GM13976 (cell line): ENCODE results near the gene CFAP74.

Source experiments
- DNase-seq: peaks from one replicate; pipeline ENCODE4 v3.0.0; 2012; ENCODE audit warnings: low spot score
- CTCF ChIP-seq: IDR thresholded peaks from 2 replicates; pipeline ENCODE4 v1.5.1; 2012; ENCODE audit warnings: borderline replicate concordance, mild to moderate bottlenecking; ENCODE audit not compliant: insufficient read depth; ENCODE audit errors: extremely low read depth, missing control alignments, control extremely low read depth
- in situ Hi-C: fragments of 300-500 bp; cut with MboI; formaldehyde crosslinking; loops from one replicate; pipeline ENCODE4 v1.12.0; 2022; ENCODE audit warnings: low sequenced_read_pairs, mixed read lengths, inconsistent platforms; ENCODE audit not compliant: unreplicated experiment

CFAP74 gene

GRCh38 chr1:2021550-2021949, 18.0 kb upstream of the CFAP74 start:
- in situ Hi-C loops: no loop called here
- DNase-seq: no peak
- no peak for TF ChIP-seq CTCF

GRCh38 chr1:2020310-2020655, 16.7 kb upstream of the CFAP74 start:
- no peak for DNase-seq
- in situ Hi-C loops: no loop called here
- no peak for TF ChIP-seq CTCF

DNA sequence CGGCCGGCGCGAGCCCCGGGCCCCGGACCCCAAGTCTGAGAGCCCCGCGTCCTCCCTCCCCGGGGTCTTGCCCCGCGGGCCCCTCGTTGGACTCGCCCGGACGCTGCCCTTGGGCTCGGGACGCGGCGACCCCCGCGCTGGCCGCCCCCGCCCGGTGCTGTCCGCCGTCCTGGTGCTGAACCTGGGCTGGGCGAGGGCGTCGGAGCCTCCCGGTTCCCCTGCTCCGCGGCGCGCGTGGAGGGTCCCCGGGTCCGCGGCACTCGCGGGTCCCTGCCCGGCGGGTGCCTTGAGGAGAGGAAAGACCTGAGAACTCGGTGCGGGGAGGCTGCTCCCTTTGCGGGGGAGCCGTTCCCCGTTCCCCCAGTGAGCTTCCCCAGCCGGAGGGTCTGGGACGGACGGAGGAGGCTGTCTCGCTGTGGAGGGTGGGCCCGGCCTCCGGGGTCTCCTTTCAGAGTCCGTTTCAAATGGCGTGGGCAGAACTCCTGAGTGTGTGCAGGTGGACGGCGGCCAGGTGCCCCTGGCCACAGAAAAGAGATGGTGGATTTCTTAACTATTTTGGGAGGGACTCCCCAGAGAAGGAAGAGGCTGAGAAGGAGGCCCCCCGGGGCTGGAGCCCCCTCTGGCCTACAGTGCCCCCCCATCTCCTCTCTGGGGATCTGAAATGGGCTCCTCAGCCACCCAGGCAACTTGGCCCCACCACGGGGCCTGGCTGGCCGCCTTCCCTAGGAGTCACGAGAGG, 16.2 kb upstream of the CFAP74 start:
- no peak for TF ChIP-seq CTCF
- in situ Hi-C loops: no loop called here
- DNase-seq: no peak

- TF ChIP-seq CTCF: no peak
- DNase-seq: peak; percentile 62
- in situ Hi-C loops: no loop called here
Measured at GRCh38 chr1:2019172-2019543, 15.6 kb upstream of the CFAP74 start, which contains the start of gene GABRD. Gene GABRD (plus strand): TSS chr1:2019345. CDS start chr1:2019424, 79 bp downstream.

GRCh38 chr1:2018217-2019171, 14.9 kb upstream of the CFAP74 start:
- no peak for DNase-seq
- in situ Hi-C loops: no loop called here
- no peak for TF ChIP-seq CTCF

- DNase-seq: no peak
- in situ Hi-C loops: no loop called here
- TF ChIP-seq CTCF: no peak
Measured at GRCh38 chr1:2016123-2016522, 12.5 kb upstream of the CFAP74 start.
